ENCODE measurements around the gene ENTPD1.

ENTPD1 gene

DNA sequence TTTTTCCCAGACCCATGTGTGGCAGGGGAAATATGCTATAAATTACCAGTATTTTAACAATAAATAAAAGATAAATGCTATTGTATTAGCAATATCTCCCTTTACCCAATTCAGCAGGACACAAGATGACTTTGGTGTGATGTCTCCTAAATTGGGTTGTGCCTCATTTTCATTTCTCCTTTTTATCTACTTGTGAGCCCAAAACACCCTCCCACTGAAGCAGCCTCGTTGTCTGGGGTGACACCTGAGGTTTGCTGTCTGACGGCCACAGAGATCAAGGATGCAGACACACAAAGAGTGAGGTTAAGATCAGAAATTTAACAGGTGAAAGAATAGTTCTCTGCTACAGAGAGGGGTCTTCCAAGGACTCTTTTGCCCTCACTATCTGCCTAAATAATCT lies 124.7 kb downstream of the ENTPD1 start:
- Histone ChIP-seq H3K4me3 (ENCODE audit: low read depth, low read length) (no peak overlapping the region), H3K36me3 (ENCODE audit: control insufficient read depth in 2 of 2, insufficient read depth in 1 of 2, low read length in 2 of 2) (peaks cover 0 to 6% of the 10 kb centered on the region in 2 experiments; a peak in 2 of 3 replicates), H3K4me1 (ENCODE audit: control insufficient read depth, insufficient read depth, low read length) (no peaks in the 10 kb centered on the region), H3K9me3 (ENCODE audit: control insufficient read depth, insufficient read depth, low read depth, low read length) (no peaks in the 10 kb centered on the region), H3K27ac (ENCODE audit: extremely low read depth, low read depth, low read length) (no peak overlapping the region)
- CTCF ChIA-PET = interaction anchor here (0.8 kb wide), 1 partner anchor 187 kb away, joined by 3 read pairs; the partner anchor contains the start of gene TCTN3
- TF ChIP-seq ZNF24 (tag by site-specific recombination; IDR thresholded peaks at IDR 0.05) = no peak
- TF ChIP-seq SP7 (tag by site-specific recombination; IDR thresholded peaks at IDR 0.05) = no peak
- no peak for TF ChIP-seq WT1 (tag by site-specific recombination; IDR thresholded peaks at IDR 0.05)
- no peak for TF ChIP-seq ZBTB8A (tag by site-specific recombination; IDR thresholded peaks at IDR 0.05)
- no peak for TF ChIP-seq ZNF19 (tag by site-specific recombination; IDR thresholded peaks at IDR 0.05; ENCODE audit: low read depth)
- TF ChIP-seq ZNF133 (tag by site-specific recombination; IDR thresholded peaks at IDR 0.05) = no peak
- no peak for TF ChIP-seq ZNF501 (tag by site-specific recombination; IDR thresholded peaks at IDR 0.05)
- no peak for TF ChIP-seq ZFP3 (tag by site-specific recombination; IDR thresholded peaks at IDR 0.05; ENCODE audit: low read depth)
- TF ChIP-seq ZNF513 (tag by site-specific recombination; IDR thresholded peaks at IDR 0.05) = no peak
- no peak for TF ChIP-seq ZNF658 (tag by site-specific recombination; IDR thresholded peaks at IDR 0.05)
- no peak for TF ChIP-seq ZNF544 (tag by site-specific recombination; IDR thresholded peaks at IDR 0.05)
- TF ChIP-seq HOXC10 (CRISPR knock-in tag; IDR thresholded peaks at IDR 0.05) = no peak
- TF ChIP-seq ZNF324 (tag by site-specific recombination; IDR thresholded peaks at IDR 0.05) = no peak
- no peak for TF ChIP-seq ZNF530 (tag by site-specific recombination; IDR thresholded peaks at IDR 0.05; ENCODE audit: low read depth)
- no peak for TF ChIP-seq ZNF548 (tag by site-specific recombination; IDR thresholded peaks at IDR 0.05)
- TF ChIP-seq, protein P1, sequence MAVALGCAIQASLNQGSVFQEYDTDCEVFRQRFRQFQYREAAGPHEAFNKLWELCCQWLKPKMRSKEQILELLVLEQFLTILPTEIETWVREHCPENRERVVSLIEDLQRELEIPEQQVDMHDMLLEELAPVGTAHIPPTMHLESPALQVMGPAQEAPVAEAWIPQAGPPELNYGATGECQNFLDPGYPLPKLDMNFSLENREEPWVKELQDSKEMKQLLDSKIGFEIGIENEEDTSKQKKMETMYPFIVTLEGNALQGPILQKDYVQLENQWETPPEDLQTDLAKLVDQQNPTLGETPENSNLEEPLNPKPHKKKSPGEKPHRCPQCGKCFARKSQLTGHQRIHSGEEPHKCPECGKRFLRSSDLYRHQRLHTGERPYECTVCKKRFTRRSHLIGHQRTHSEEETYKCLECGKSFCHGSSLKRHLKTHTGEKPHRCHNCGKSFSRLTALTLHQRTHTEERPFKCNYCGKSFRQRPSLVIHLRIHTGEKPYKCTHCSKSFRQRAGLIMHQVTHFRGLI (tag by site-specific recombination; IDR thresholded peaks at IDR 0.05) = no peak
- no peak for TF ChIP-seq PATZ1 (tag by site-specific recombination; IDR thresholded peaks at IDR 0.05)
- TF ChIP-seq KLF10 (tag by site-specific recombination; IDR thresholded peaks at IDR 0.05) = no peak
- no peak for TF ChIP-seq ZNF585B (tag by site-specific recombination; IDR thresholded peaks at IDR 0.05)
- POLR2A ChIA-PET = no interaction called here

DNA sequence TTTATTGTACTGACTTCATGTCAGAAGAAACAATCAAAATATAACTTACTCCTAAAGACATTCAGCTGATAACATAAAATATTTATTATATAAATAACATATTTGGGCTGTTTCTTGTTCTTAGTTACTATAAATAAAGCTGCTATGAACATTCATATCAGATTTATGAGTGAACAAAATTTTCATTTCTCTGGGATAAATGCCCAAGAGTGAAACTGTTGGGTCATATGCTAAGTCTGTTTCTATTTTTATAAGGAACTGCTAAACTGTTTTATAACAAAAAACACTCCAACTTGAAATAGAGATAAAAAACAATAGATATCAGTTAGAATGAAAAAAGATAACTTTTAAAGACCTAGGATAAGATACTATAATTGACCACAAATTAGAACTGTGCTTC lies 125.4 kb downstream of the ENTPD1 start:
- CTCF ChIA-PET = interaction anchor here (0.8 kb wide), 1 partner anchor 188 kb away, joined by 3 read pairs; the partner anchor contains the start of gene TCTN3
- Histone ChIP-seq H3K4me1 (ENCODE audit: control insufficient read depth, insufficient read depth, low read length) (no peaks in the 10 kb centered on the region), H3K9me3 (ENCODE audit: control insufficient read depth, insufficient read depth, low read depth, low read length) (no peaks in the 10 kb centered on the region), H3K4me3 (ENCODE audit: low read depth, low read length) (no peak overlapping the region), H3K27ac (ENCODE audit: extremely low read depth, low read depth, low read length) (no peak overlapping the region), H3K36me3 (ENCODE audit: control insufficient read depth in 2 of 2, insufficient read depth in 1 of 2, low read length in 2 of 2) (peaks cover 0 to 3% of the 10 kb centered on the region in 2 experiments)
- POLR2A ChIA-PET = no interaction called here
- TF ChIP-seq ZNF707 (tag by site-specific recombination; IDR thresholded peaks at IDR 0.05) (no peak), ZNF184 (tag by site-specific recombination; IDR thresholded peaks at IDR 0.05) (no peak), ZNF292 (tag by site-specific recombination; IDR thresholded peaks at IDR 0.05; ENCODE audit: borderline replicate concordance, low read depth) (no peak), ZNF266 (tag by site-specific recombination; IDR thresholded peaks at IDR 0.05; ENCODE audit: low read depth) (no peak), YY2 (tag by site-specific recombination; IDR thresholded peaks at IDR 0.05) (no peak)

Data from HEK293 (cell line).